Neuronal stem cell (in vitro differentiated cells): Measurements from ENCODE around the gene PNMA8C.

Experiments
- DNase-seq: peaks from one replicate; pipeline ENCODE4 v3.0.0-alpha.2; 2013; ENCODE audit warnings: low spot score
- H2AFZ ChIP-seq: one replicate; pipeline ENCODE4 v1.6.1; 2013; ENCODE audit warnings: mild to moderate bottlenecking, low read length, inconsistent platforms
- H2AK5ac ChIP-seq: 2 replicates; pipeline ENCODE4 v1.6.1; 2013; ENCODE audit warnings: low read depth, mild to moderate bottlenecking, inconsistent platforms, low read length, moderate library complexity, mixed read lengths
- H2BK120ac ChIP-seq: 2 replicates; pipeline ENCODE4 v1.6.1; 2013; ENCODE audit warnings: low read depth, mild to moderate bottlenecking, inconsistent platforms, low read length, moderate library complexity, mixed read lengths
- H2BK12ac ChIP-seq: one replicate; pipeline ENCODE4 v1.6.1; 2013; ENCODE audit warnings: low read length, inconsistent platforms
- H2BK15ac ChIP-seq: 2 replicates; pipeline ENCODE4 v1.6.1; 2013; ENCODE audit warnings: mild to moderate bottlenecking, low read length, inconsistent platforms, mixed read lengths
- H2BK5ac ChIP-seq: one replicate; pipeline ENCODE4 v1.6.1; 2013; ENCODE audit warnings: inconsistent platforms, mild to moderate bottlenecking, low read length, moderate library complexity
- H3K14ac ChIP-seq: one replicate; pipeline ENCODE4 v1.6.1; 2013; ENCODE audit warnings: low read length, inconsistent platforms
- H3K18ac ChIP-seq: 2 replicates; pipeline ENCODE4 v1.6.1; 2013; ENCODE audit warnings: low read length, inconsistent platforms
- H3K23ac ChIP-seq: 2 replicates; pipeline ENCODE4 v1.6.1; 2013; ENCODE audit warnings: low read depth, mild to moderate bottlenecking, mixed read lengths, low read length, inconsistent platforms; ENCODE audit not compliant: poor library complexity
- H3K27ac ChIP-seq: replicated peaks from 3 replicates; pipeline ENCODE4 v1.5.1; 2013; ENCODE audit warnings: low read length, inconsistent platforms
- H3K27me3 ChIP-seq, 3 experiments: 2 replicates each; pipeline ENCODE4 v1.6.1; 2013; ENCODE audit warnings: low read length in 3 of 3, mild to moderate bottlenecking in 2 of 3, inconsistent platforms in 1 of 3, low read depth in 1 of 3, mixed read lengths in 1 of 3, moderate library complexity in 1 of 3; ENCODE audit not compliant: control insufficient read depth in 3 of 3, insufficient read depth in 3 of 3
- H3K36me3 ChIP-seq, 2 donors: replicated peaks in 1 of 2; 2 replicates each; pipeline ENCODE4 v1.6.1; 2013; ENCODE audit warnings: low read length in 2 of 2; ENCODE audit not compliant: control insufficient read depth in 2 of 2, insufficient read depth in 2 of 2
- H3K4ac ChIP-seq: 2 replicates; pipeline ENCODE4 v1.6.1; 2013; ENCODE audit warnings: inconsistent platforms, mild to moderate bottlenecking, low read length, moderate library complexity
- H3K4me1 ChIP-seq, 2 donors: 1 replicate in 1 of 2; 2 replicates in 1 of 2; pipeline ENCODE4 v1.6.1; 2013; ENCODE audit warnings: low read length in 2 of 2, low read depth in 1 of 2; ENCODE audit not compliant: control insufficient read depth in 2 of 2, insufficient read depth in 1 of 2
- H3K4me2 ChIP-seq: one replicate; pipeline ENCODE4 v1.6.1; 2013; ENCODE audit warnings: mild to moderate bottlenecking, low read length, inconsistent platforms; ENCODE audit not compliant: insufficient read depth, poor library complexity, severe bottlenecking
- H3K4me3 ChIP-seq, 2 donors: 2 replicates each; pipeline ENCODE4 v1.5.1; 2013; ENCODE audit warnings: low read length in 2 of 2, mild to moderate bottlenecking in 2 of 2, inconsistent platforms in 1 of 2, moderate library complexity in 1 of 2
- H3K79me1 ChIP-seq: one replicate; pipeline ENCODE4 v1.6.1; 2013; ENCODE audit warnings: low read depth, mild to moderate bottlenecking, inconsistent platforms, low read length, moderate library complexity
- H3K9ac ChIP-seq: one replicate; pipeline ENCODE4 v1.6.1; 2013; ENCODE audit warnings: mild to moderate bottlenecking, low read depth, low read length, inconsistent platforms; ENCODE audit not compliant: poor library complexity
- H3K9me3 ChIP-seq, 2 donors: replicated peaks in 1 of 2; 2 replicates each; pipeline versions ENCODE3 to v1.6.1; 2013; ENCODE audit warnings: low read length in 2 of 2, mild to moderate bottlenecking in 2 of 2, inconsistent platforms in 1 of 2, low read depth in 1 of 2, mixed read lengths in 1 of 2, moderate library complexity in 1 of 2; ENCODE audit not compliant: control insufficient read depth in 2 of 2, insufficient read depth in 1 of 2
- H4K8ac ChIP-seq: one replicate; pipeline ENCODE4 v1.6.1; 2013; ENCODE audit warnings: low read depth, mild to moderate bottlenecking, inconsistent platforms, low read length, moderate library complexity
- H4K91ac ChIP-seq: one replicate; pipeline ENCODE4 v1.6.1; 2013; ENCODE audit warnings: low read length, low read depth, mild to moderate bottlenecking, inconsistent platforms; ENCODE audit not compliant: poor library complexity
- WGBS, 2 donors: extraction: QIAGEN DNeasy Blood & Tissue Kit; methylation state at CpG; one replicate each; pipeline ENCODE4 v1.1.7; 2013; ENCODE audit warnings: missing lambda C conversion rate in 2 of 2, mixed read lengths in 1 of 2; ENCODE audit not compliant: insufficient read length in 2 of 2, insufficient replicate concordance in 1 of 2; ENCODE audit errors: extremely low coverage in 2 of 2; 5-methylcytosine and 5-hydroxymethylcytosine counted together

PNMA8C gene

GRCh38 chr19:46411088-46411924, 17.4 kb downstream of the PNMA8C start:
- Histone ChIP-seq H3K4me2 (peak overlapping the region; percentile 92), H2AFZ (no peak overlapping the region), H2BK15ac (no peak overlapping the region), H2BK12ac (peak overlapping the region; percentile 73), H3K27ac (no peak overlapping the region), H3K27me3 (peaks cover 0 to 42% (median 5%) of the 10 kb centered on the region in 3 experiments), H3K4me3 (peak overlapping the region; percentile 83 to 87), H3K4ac (peak overlapping the region; percentile 14), H3K9ac (no peak overlapping the region), H3K36me3 (peaks cover 7 to 23% of the 10 kb centered on the region in 2 donors), H3K9me3 (peaks cover 2 to 3% of the 10 kb centered on the region in 2 donors), H3K18ac (peak overlapping the region; percentile 52), H4K91ac (no peak overlapping the region), H3K23ac (peak overlapping the region; percentile 68), H3K79me1 (peaks cover 7% of the 10 kb centered on the region), H2BK120ac (no peak overlapping the region), H4K8ac (no peak overlapping the region), H2AK5ac (peak overlapping the region; percentile 92), H2BK5ac (peak overlapping the region; percentile 84), H3K14ac (peak overlapping the region; percentile 87), H3K4me1 (peaks cover 28 to 31% of the 10 kb centered on the region in 2 donors)
- no CpG with 5 or more reads among the region's 13 CpGs for WGBS, 2 donors
- no peak for DNase-seq

GRCh38 chr19:46410205-46411087, 18.3 kb downstream of the PNMA8C start:
- no peak overlapping the region for H3K27ac ChIP-seq
- peaks cover 7 to 23% of the 10 kb centered on the region in 2 donors for H3K36me3 ChIP-seq
- no peak overlapping the region for H3K4me3 ChIP-seq
- H4K91ac ChIP-seq: no peak overlapping the region
- no peak for DNase-seq
- no CpG with 5 or more reads among the region's 13 CpGs for WGBS, 2 donors
- H3K4me2 ChIP-seq: no peak overlapping the region
- H3K23ac ChIP-seq: no peak overlapping the region
- no peak overlapping the region for H3K14ac ChIP-seq
- peaks cover 7% of the 10 kb centered on the region for H3K79me1 ChIP-seq
- H3K18ac ChIP-seq: no peak overlapping the region
- no peak overlapping the region for H4K8ac ChIP-seq
- peaks cover 3% of the 10 kb centered on the region in 2 donors for H3K9me3 ChIP-seq
- H3K27me3 ChIP-seq: peaks cover 0 to 48% (median 5%) of the 10 kb centered on the region in 3 experiments
- H3K4me1 ChIP-seq: peaks cover 27 to 28% of the 10 kb centered on the region in 2 donors
- H3K9ac ChIP-seq: no peak overlapping the region
- H3K4ac ChIP-seq: no peak overlapping the region
- H2BK5ac ChIP-seq: no peak overlapping the region
- H2BK12ac ChIP-seq: no peak overlapping the region
- no peak overlapping the region for H2BK120ac ChIP-seq
- no peak overlapping the region for H2AFZ ChIP-seq
- no peak overlapping the region for H2BK15ac ChIP-seq
- no peak overlapping the region for H2AK5ac ChIP-seq

- H3K9me3 ChIP-seq: peaks cover 0 to 1% of the 10 kb centered on the region in 2 donors
- no peak overlapping the region for H3K9ac ChIP-seq
- H3K36me3 ChIP-seq: peaks cover 7 to 23% of the 10 kb centered on the region in 2 donors
- H2BK5ac ChIP-seq: no peak overlapping the region
- peaks cover 32 to 34% of the 10 kb centered on the region in 2 donors for H3K4me1 ChIP-seq
- H3K4me3 ChIP-seq: no peak overlapping the region
- H3K4me2 ChIP-seq: no peak overlapping the region
- no peak overlapping the region for H3K18ac ChIP-seq
- DNase-seq: no peak
- H2AK5ac ChIP-seq: no peak overlapping the region
- no peak overlapping the region for H3K4ac ChIP-seq
- H2AFZ ChIP-seq: no peak overlapping the region
- peak overlapping the region; percentile 24 for H3K27ac ChIP-seq
- H3K27me3 ChIP-seq: peaks cover 0 to 60% (median 7%) of the 10 kb centered on the region in 3 experiments
- peaks cover 7% of the 10 kb centered on the region for H3K79me1 ChIP-seq
- no CpG with 5 or more reads among the region's 3 CpGs for WGBS, 2 donors
- no peak overlapping the region for H3K14ac ChIP-seq
- H2BK12ac ChIP-seq: no peak overlapping the region
- no peak overlapping the region for H4K91ac ChIP-seq
- H4K8ac ChIP-seq: no peak overlapping the region
- no peak overlapping the region for H3K23ac ChIP-seq
- no peak overlapping the region for H2BK120ac ChIP-seq
- H2BK15ac ChIP-seq: no peak overlapping the region
These were observed 19.5 kb downstream of the PNMA8C start for GRCh38 chr19:46409191-46409590.
